Measurements from ENCODE around the gene STK32B.

Gene STK32B

GRCh38 chr4:5072948-5073347, 21.7 kb downstream of the STK32B start:
- no peak for TF ChIP-seq GATA2 (IDR thresholded peaks at IDR 0.05; ENCODE audit: low read depth, low read length)

GRCh38 chr4:5078009-5078408, 26.7 kb downstream of the STK32B start:
- TF ChIP-seq GATA3 (IDR thresholded peaks at IDR 0.05; ENCODE audit: low read depth, low read length) (no peak), GATA2 (IDR thresholded peaks at IDR 0.05; ENCODE audit: low read depth, low read length) (no peak)

GRCh38 chr4:5079581-5079980, 28.3 kb downstream of the STK32B start:
- TF ChIP-seq GATA2 (IDR thresholded peaks at IDR 0.05; ENCODE audit: low read depth, low read length) = no peak
- TF ChIP-seq GATA3 (IDR thresholded peaks at IDR 0.05; ENCODE audit: low read depth, low read length) = no peak

- no peak for TF ChIP-seq GATA2 (IDR thresholded peaks at IDR 0.05; ENCODE audit: low read depth, low read length)
These were observed 30.2 kb downstream of the STK32B start for GRCh38 chr4:5081441-5081999.

GRCh38 chr4:5082376-5082775, 31.1 kb downstream of the STK32B start:
- TF ChIP-seq GATA2 (IDR thresholded peaks at IDR 0.05; ENCODE audit: low read depth, low read length) (no peak), GATA3 (IDR thresholded peaks at IDR 0.05; ENCODE audit: low read depth, low read length) (no peak)

GRCh38 chr4:5084911-5085475, 33.7 kb downstream of the STK32B start:
- TF ChIP-seq GATA2 (IDR thresholded peaks at IDR 0.05; ENCODE audit: low read depth, low read length) = no peak
- TF ChIP-seq GATA3 (IDR thresholded peaks at IDR 0.05; ENCODE audit: low read depth, low read length) = no peak

- TF ChIP-seq GATA3 (IDR thresholded peaks at IDR 0.05; ENCODE audit: low read depth, low read length) = no peak
- no peak for TF ChIP-seq GATA2 (IDR thresholded peaks at IDR 0.05; ENCODE audit: low read depth, low read length)
These were observed 35.3 kb downstream of the STK32B start for GRCh38 chr4:5086535-5086934.

GRCh38 chr4:5096261-5096660, 45.0 kb downstream of the STK32B start:
- no peak for TF ChIP-seq GATA3 (IDR thresholded peaks at IDR 0.05; ENCODE audit: low read depth, low read length)
- no peak for TF ChIP-seq GATA2 (IDR thresholded peaks at IDR 0.05; ENCODE audit: low read depth, low read length)

GRCh38 chr4:5098176-5098575, 46.9 kb downstream of the STK32B start:
- TF ChIP-seq GATA3 (IDR thresholded peaks at IDR 0.05; ENCODE audit: low read depth, low read length) (no peak), GATA2 (IDR thresholded peaks at IDR 0.05; ENCODE audit: low read depth, low read length) (no peak)

GRCh38 chr4:5100336-5100735, 49.1 kb downstream of the STK32B start:
- TF ChIP-seq GATA2 (IDR thresholded peaks at IDR 0.05; ENCODE audit: low read depth, low read length) = no peak
- TF ChIP-seq GATA3 (IDR thresholded peaks at IDR 0.05; ENCODE audit: low read depth, low read length) = no peak

- TF ChIP-seq GATA2 (IDR thresholded peaks at IDR 0.05; ENCODE audit: low read depth, low read length) = no peak
- TF ChIP-seq GATA3 (IDR thresholded peaks at IDR 0.05; ENCODE audit: low read depth, low read length) = no peak
These were observed 49.7 kb downstream of the STK32B start for GRCh38 chr4:5100986-5101385.

GRCh38 chr4:5101571-5101970, 50.3 kb downstream of the STK32B start:
- no peak for TF ChIP-seq GATA3 (IDR thresholded peaks at IDR 0.05; ENCODE audit: low read depth, low read length)
- TF ChIP-seq GATA2 (IDR thresholded peaks at IDR 0.05; ENCODE audit: low read depth, low read length) = no peak

- TF ChIP-seq GATA3 (IDR thresholded peaks at IDR 0.05; ENCODE audit: low read depth, low read length) (no peak), GATA2 (IDR thresholded peaks at IDR 0.05; ENCODE audit: low read depth, low read length) (no peak)
These were observed 59.6 kb downstream of the STK32B start for GRCh38 chr4:5110901-5111300.

GRCh38 chr4:5112333-5113095, 61.2 kb downstream of the STK32B start:
- TF ChIP-seq GATA2 (IDR thresholded peaks at IDR 0.05; ENCODE audit: low read depth, low read length) (no peak), GATA3 (IDR thresholded peaks at IDR 0.05; ENCODE audit: low read depth, low read length) (no peak)

- TF ChIP-seq GATA2 (IDR thresholded peaks at IDR 0.05; ENCODE audit: low read depth, low read length) (no peak), GATA3 (IDR thresholded peaks at IDR 0.05; ENCODE audit: low read depth, low read length) (no peak)
These were observed 63.7 kb downstream of the STK32B start for GRCh38 chr4:5114950-5115349.

Data from SH-SY5Y (cell line).